ENCODE results near the gene ZNF71. TPM values are rescaled to one million over a fixed set of nuclear protein-coding genes. Genes with fewer than 3 reads are reported as not detected.
"Not testable (repeated sequence)": the region's sequence is repeated elsewhere in the genome, so short reads cannot be mapped to it uniquely, and the experiment has no call there.

ZNF71 gene
- total RNA-seq, 4 donors from 2014 or later, result 6.7 to 7.5 (median 7.4) TPM

- no peak for DNase-seq
These were observed 76.0 kb downstream of the ZNF71 start for GRCh38 chr19:56670961-56671612.

DNA sequence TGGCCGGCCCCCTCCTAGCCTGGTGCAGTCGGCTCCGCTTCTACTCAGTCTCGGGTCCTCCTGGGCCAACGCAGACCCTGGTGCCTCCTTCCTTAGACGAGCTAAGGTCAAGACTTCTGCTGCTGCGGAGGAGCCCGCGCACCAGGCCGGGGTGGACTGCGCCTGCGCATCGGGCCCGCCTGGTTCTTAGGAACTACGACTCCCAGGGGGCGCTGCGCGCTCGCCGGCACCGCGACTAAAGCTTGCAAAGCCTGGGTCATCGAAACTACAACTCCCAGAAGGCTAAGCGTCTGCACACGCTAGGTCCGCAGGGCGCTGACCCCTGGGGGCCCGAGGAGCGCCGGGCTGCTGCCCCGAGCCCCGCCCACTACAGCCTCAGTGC lies 76.5 kb downstream of the ZNF71 start, which contains the start of gene ZNF835:
Gene ZNF835, minus strand, starts transcription at position 145 of the 382 bp plus-strand sequence. CDS start 6,559 bp downstream, outside the sequence.
- peak; percentile 91 to 97 for ATAC-seq
- intact Hi-C loops (cut with DNase I; ENCODE audit: low total_unique reads), result loop anchor here (2.0 kb wide), 1 partner anchor 77 kb away; the partner anchor contains the start of gene ZNF71
- in situ Hi-C loops (cut with MboI; ENCODE audit: low sequenced_read_pairs in 4 of 4), result no loop called here

More at GRCh38 chr19:56670961-56671612, 76.0 kb downstream of the ZNF71 start:
- in situ Hi-C loops (cut with MboI; ENCODE audit: low sequenced_read_pairs in 4 of 4), result no loop called here
- Histone ChIP-seq H3K4me1 (peaks cover 8 to 9% of the 10 kb centered on the region in 2 donors), H3K4me3 (peak overlapping the region; percentile 68 to 75 (median 72)), H3K27ac (peak overlapping the region in 3 of 4 donors; percentile 45 to 64 (median 50)), H3K9me3 (no peaks in the 10 kb centered on the region), H3K27me3 (no peaks in the 10 kb centered on the region), H3K36me3 (no peaks in the 10 kb centered on the region)
- ATAC-seq, result no peak
- intact Hi-C loops (cut with DNase I; ENCODE audit: low total_unique reads), result loop anchor here (2.0 kb wide), 1 partner anchor 76 kb away; the partner anchor contains the start of gene ZNF71
- TF ChIP-seq, protein P1, sequence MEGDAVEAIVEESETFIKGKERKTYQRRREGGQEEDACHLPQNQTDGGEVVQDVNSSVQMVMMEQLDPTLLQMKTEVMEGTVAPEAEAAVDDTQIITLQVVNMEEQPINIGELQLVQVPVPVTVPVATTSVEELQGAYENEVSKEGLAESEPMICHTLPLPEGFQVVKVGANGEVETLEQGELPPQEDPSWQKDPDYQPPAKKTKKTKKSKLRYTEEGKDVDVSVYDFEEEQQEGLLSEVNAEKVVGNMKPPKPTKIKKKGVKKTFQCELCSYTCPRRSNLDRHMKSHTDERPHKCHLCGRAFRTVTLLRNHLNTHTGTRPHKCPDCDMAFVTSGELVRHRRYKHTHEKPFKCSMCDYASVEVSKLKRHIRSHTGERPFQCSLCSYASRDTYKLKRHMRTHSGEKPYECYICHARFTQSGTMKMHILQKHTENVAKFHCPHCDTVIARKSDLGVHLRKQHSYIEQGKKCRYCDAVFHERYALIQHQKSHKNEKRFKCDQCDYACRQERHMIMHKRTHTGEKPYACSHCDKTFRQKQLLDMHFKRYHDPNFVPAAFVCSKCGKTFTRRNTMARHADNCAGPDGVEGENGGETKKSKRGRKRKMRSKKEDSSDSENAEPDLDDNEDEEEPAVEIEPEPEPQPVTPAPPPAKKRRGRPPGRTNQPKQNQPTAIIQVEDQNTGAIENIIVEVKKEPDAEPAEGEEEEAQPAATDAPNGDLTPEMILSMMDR (IDR thresholded peaks at IDR 0.05 in 4 of 5, conservative IDR thresholded peaks at IDR 0.05 in 1 of 5), result no peak
- TF ChIP-seq POLR2A (IDR thresholded peaks at IDR 0.05), result no peak

DNA sequence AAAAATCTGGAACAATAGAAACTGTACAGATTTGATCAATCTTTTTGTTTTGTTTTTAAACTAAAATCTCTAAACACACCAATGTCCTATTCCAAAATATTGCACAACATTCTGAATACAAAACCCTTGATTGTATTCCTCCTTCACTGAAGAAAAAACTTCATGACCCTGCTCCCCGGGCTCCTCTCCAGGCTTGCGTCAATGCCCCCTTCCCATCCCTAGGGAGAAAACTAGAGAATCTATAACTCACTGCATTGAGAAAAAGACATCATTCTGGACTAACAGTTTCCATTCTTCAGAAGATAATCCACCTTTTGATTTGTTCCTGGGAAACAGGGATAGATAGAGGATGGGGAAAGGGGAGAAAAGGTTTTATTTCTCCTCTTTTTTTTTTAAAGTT lies 77.5 kb downstream of the ZNF71 start:
- H3K4me3 ChIP-seq; DNase-seq; H3K9me3 ChIP-seq; ATAC-seq; intact Hi-C loops (cut with DNase I; ENCODE audit: low total_unique reads); H3K27me3 ChIP-seq; H3K36me3 ChIP-seq; H3K27ac ChIP-seq; H3K4me1 ChIP-seq; in situ Hi-C loops (cut with MboI; ENCODE audit: low sequenced_read_pairs in 4 of 4): not testable (repeated sequence)

More for the DNA sequence above, 76.5 kb downstream of the ZNF71 start, which contains the start of gene ZNF835:
- no peaks in the 10 kb centered on the region for H3K36me3 ChIP-seq
- H3K4me1 ChIP-seq, result peaks cover 8 to 9% of the 10 kb centered on the region in 2 donors
- H3K4me3 ChIP-seq, result peak within 1 kb of the TSS; percentile 68 to 75 (median 72)
- peak; percentile 80 to 81 for DNase-seq
- H3K9me3 ChIP-seq, result no peaks in the 10 kb centered on the region
- peak within 1 kb of the TSS in 3 of 4 donors; percentile 45 to 64 (median 50) for H3K27ac ChIP-seq
- no peaks in the 10 kb centered on the region for H3K27me3 ChIP-seq
- no peak for TF ChIP-seq POLR2A (IDR thresholded peaks at IDR 0.05)
- TF ChIP-seq, protein P1 (IDR thresholded peaks at IDR 0.05 in 4 of 5, conservative IDR thresholded peaks at IDR 0.05 in 1 of 5), result peak in 1 of 5 experiments; percentile 26

Other genes starting within 250 kb of the ZNF71 start
- 1 to 10 TPM in 2 of 4 donors, under 1 TPM in 2; 0.22 to 1.9 (median 0.83) TPM for gene ZNF582, start 201.8 kb upstream of the ZNF71 start, total RNA-seq
- gene ZNF583, start 191.0 kb upstream of the ZNF71 start, total RNA-seq, result 1 to 10 TPM; 3.5 to 9.2 (median 4.3) TPM
- under 1 TPM; 0.24 to 0.78 (median 0.48) TPM for gene ZNF667, start 118.0 kb upstream of the ZNF71 start, total RNA-seq
- gene ZNF471, start 87.4 kb upstream of the ZNF71 start, total RNA-seq, result 1 to 10 TPM in 3 of 4 donors, under 1 TPM in 1; 0.56 to 3.8 (median 3.2) TPM
- gene ZFP28, start 56.4 kb upstream of the ZNF71 start, total RNA-seq, result 1 to 10 TPM; 2.6 to 5.7 (median 4.9) TPM
- gene ZNF470, start 27.8 kb upstream of the ZNF71 start, total RNA-seq, result 1 to 10 TPM in 1 of 4 donors, under 1 TPM in 3; 0.32 to 2.0 (median 0.83) TPM
- gene SMIM17, start 47.9 kb downstream of the ZNF71 start, total RNA-seq, result under 1 TPM in 1 of 4 donors, not detected in 3; 0.39 TPM
- 1 to 10 TPM in 2 of 4 donors, under 1 TPM in 2; 0.27 to 2.4 (median 0.71) TPM for gene ZNF835, start 76.5 kb downstream of the ZNF71 start, total RNA-seq
- 1 to 10 TPM in 1 of 4 donors, under 1 TPM in 3; 0.71 to 1.3 (median 0.84) TPM for gene PEG3, start 245.4 kb downstream of the ZNF71 start, total RNA-seq
- 1 to 10 TPM in 1 of 4 donors, not detected in 3; 3.2 TPM for gene ZIM2, start 245.4 kb downstream of the ZNF71 start, total RNA-seq